Measurements from ENCODE around the gene DHX34.
A peak's percentile ranks its signal among the peaks of the same experiment; 100 is the strongest.

The DHX34 gene

GRCh38 chr19:47417746-47418691 lies 68.9 kb downstream of the DHX34 start:
- no peak for DNase-seq (ENCODE audit: low spot score)

GRCh38 chr19:47418692-47419029 lies 69.5 kb downstream of the DHX34 start:
- DNase-seq (ENCODE audit: low spot score), result no peak

GRCh38 chr19:47419030-47419783 lies 70.1 kb downstream of the DHX34 start, which contains the start of gene MEIS3:
MEIS3 (minus strand) TSS chr19:47419527; CDS start chr19:47419081, 446 bp downstream.
- DNase-seq (ENCODE audit: low spot score), result no peak

GRCh38 chr19:47419789-47420188 lies 70.7 kb downstream of the DHX34 start:
- DNase-seq (ENCODE audit: low spot score), result no peak

- no peak for DNase-seq (ENCODE audit: low spot score)
Measured at GRCh38 chr19:47421244-47421786, 72.2 kb downstream of the DHX34 start.

GRCh38 chr19:47421844-47422395 lies 72.8 kb downstream of the DHX34 start:
- DNase-seq (ENCODE audit: low spot score), result no peak

GRCh38 chr19:47422417-47423163 lies 73.5 kb downstream of the DHX34 start:
- no peak for DNase-seq (ENCODE audit: low spot score)

GRCh38 chr19:47423203-47423882 lies 74.2 kb downstream of the DHX34 start:
- no peak for DNase-seq (ENCODE audit: low spot score)

- DNase-seq (ENCODE audit: low spot score), result peak; percentile 71
Measured at GRCh38 chr19:47427241-47428176, 78.4 kb downstream of the DHX34 start.

- peak; percentile 92 for DNase-seq (ENCODE audit: low spot score)
Measured at GRCh38 chr19:47428177-47428894, 79.2 kb downstream of the DHX34 start.

GRCh38 chr19:47429140-47429793 lies 80.2 kb downstream of the DHX34 start:
- DNase-seq (ENCODE audit: low spot score), result no peak

GRCh38 chr19:47430041-47430802 lies 81.1 kb downstream of the DHX34 start:
- no peak for DNase-seq (ENCODE audit: low spot score)

GRCh38 chr19:47432091-47432490 lies 83.0 kb downstream of the DHX34 start:
- no peak for DNase-seq (ENCODE audit: low spot score)

All from hematopoietic multipotent progenitor cell treated with erythropoietin and hydrocortisone succinate and interleukin-3 and kit ligand, for 17 days (in vitro differentiated cells).